Activated CD4-positive, alpha-beta T cell treated with anti-CD3 and anti-CD28 coated beads, Interleukin-2, amount 10 ng/mL, durations not matched to agents 24 days and 14 days (primary cell): Measurements from ENCODE around the gene SLC6A7. TPM values are rescaled to one million over a fixed set of nuclear protein-coding genes. Genes with fewer than 3 reads are reported as not detected.

Experiments used
- DNase-seq: peaks from one replicate; pipeline ENCODE4 v3.0.0; 2022
- H3K27ac Mint-ChIP-seq: one replicate; pipeline ENCODE4 v1.8.0; 2022; ENCODE audit warnings: mild to moderate bottlenecking, mixed read lengths
- H3K27me3 Mint-ChIP-seq: one replicate; pipeline ENCODE4 v1.8.0; 2022; ENCODE audit warnings: mixed read lengths
- H3K36me3 Mint-ChIP-seq: one replicate; pipeline ENCODE4 v1.8.0; 2022; ENCODE audit warnings: low read depth, mild to moderate bottlenecking, mixed read lengths
- H3K4me1 Mint-ChIP-seq: one replicate; pipeline ENCODE4 v1.8.0; 2021; ENCODE audit warnings: mixed read lengths
- H3K4me3 Mint-ChIP-seq: one replicate; pipeline ENCODE4 v1.8.0; 2022; ENCODE audit warnings: mild to moderate bottlenecking, moderate library complexity, mixed read lengths
- H3K9me3 Mint-ChIP-seq: one replicate; pipeline ENCODE4 v1.8.0; 2021; ENCODE audit warnings: mixed read lengths
- intact Hi-C: fragments of 100-400 bp; cut with micrococcal nuclease; formaldehyde crosslinking; loops from one replicate; pipeline ENCODE4 v1.15.1; 2023
- total RNA-seq: library from RNA; stranded (reverse); gene quantifications from 2 replicates; pipeline ENCODE4 v1.2.3, GENCODE V29; 2022

SLC6A7 gene
- total RNA-seq, 1 donor from 2014 or later = not detected

DNA sequence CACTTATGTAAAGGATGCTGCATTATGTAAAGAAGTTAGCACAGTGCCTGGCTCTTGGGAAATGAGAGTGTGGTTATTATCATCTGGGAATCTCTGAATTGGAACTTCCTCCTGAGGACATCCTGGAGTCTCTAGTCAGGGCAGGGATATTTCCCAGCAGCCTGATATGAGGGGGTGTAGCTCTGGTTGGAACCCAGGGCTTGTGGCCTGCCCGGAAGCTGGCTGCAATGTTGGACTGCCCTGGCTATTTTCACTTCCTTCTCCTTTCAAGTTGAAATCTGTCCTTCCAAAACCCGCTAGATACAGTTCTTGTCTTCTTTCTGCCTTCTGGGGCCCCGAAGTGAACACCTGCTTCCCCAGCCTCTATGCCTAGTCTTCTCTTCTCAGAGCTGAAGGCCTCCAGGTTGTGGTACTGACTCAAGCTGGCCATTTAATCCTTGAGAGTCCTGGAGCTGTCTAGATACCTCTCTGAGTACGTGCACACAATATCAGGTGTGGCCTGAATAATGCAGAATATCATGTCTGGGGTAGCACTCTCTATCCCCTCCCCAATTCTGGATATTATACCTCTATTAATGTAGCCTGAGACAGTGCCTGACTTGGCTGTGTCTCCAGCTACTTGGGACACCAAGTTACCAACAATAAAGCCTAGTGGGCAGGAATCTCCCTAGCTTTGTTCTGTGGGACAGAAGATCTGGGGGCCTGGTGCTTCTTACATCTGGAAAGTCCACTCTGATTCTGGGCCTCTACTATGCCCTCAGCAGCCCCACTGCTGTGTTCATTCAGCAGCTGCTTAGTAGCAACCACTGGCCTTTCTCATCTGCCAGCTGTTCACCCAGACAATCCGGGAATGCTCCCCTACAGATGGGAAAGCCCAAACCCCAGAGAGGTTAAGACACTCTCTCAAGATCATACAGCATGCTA, 45.0 kb downstream of the SLC6A7 start:
- no peak overlapping the region for H3K4me3 Mint-ChIP-seq
- H3K36me3 Mint-ChIP-seq = no peaks in the 10 kb centered on the region
- DNase-seq = no peak
- no peaks in the 10 kb centered on the region for H3K27me3 Mint-ChIP-seq
- no peaks in the 10 kb centered on the region for H3K4me1 Mint-ChIP-seq
- intact Hi-C loops = no loop called here
- no peak overlapping the region for H3K27ac Mint-ChIP-seq
- H3K9me3 Mint-ChIP-seq = no peaks in the 10 kb centered on the region

DNA sequence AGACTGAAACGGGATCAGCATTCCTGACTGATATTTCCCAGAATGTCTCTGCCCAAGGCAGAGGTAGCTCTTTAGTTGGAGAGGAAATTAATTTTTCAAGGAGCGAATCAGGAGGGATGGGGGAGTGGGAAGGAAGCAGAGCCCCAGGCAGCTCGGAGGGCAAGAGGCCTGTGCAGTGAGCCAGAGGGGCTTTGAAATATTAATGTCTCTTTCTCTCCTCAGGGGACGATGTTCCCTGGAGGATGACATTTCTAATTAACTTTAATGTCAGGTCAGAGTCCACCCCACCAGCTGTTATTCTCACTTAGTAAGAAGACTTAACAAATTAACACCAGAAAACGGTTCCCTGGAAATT, 45.6 kb downstream of the SLC6A7 start:
- Mint-ChIP-seq H3K4me1 (no peaks in the 10 kb centered on the region), H3K9me3 (no peaks in the 10 kb centered on the region), H3K27me3 (no peaks in the 10 kb centered on the region), H3K4me3 (no peak overlapping the region), H3K36me3 (no peaks in the 10 kb centered on the region), H3K27ac (no peak overlapping the region)
- no peak for DNase-seq
- intact Hi-C loops = no loop called here

DNA sequence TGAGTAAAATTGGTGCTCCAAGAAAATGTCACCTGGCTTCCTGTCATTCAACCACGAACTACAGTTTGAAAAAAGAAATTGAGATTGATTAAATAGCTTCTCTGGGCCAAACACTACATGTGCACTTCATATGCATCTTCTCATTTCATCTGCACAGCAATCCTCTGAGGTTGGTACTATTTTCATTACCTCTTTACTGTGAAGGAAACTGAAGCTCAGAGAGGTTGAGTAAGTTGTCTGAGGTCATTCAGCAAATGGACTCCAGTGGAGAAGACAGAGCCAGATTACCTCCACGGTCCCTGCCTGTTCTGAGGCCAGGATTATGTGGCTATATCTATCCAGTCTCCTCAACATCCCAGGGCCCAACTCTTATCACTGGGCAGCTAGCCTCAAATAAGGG, 46.5 kb downstream of the SLC6A7 start:
- DNase-seq = no peak
- H3K4me3 Mint-ChIP-seq = no peak overlapping the region
- H3K36me3 Mint-ChIP-seq = no peaks in the 10 kb centered on the region

DNA sequence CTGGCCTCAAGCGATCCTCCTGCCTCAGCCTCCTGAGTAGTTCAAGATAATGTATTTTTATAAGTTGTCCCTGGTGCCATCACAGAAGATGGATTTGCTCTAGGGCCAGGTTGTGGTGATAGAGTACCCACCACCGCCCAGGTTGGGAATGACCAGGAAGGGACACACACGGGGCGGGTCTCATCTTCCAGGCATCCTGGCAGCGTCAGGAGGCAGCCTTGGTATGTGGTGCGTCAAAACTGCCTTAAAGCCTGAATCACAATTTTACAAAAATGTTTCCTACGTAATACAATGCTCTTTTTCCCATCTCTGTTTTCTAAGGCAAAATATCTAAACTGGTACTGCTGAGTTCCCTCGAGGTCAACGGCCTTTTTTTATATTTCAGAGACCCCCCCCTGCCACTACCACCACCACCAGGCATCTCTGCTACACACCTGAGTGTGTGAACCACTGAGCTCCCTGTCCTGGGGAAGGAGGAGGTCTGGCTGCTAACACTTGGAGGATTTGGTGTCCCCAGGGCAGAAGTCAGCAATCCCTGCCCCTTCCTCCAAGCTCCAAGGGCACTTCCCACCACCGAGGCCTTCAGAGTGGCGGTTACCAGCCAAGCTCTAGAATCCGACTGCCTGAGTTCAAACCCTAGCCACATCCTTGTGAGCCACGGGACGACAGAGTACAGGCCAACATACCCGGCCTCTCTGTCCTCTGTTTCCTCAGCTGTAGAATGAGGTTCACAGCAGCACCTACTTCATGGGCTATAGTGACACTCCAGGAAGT, 47.3 kb downstream of the SLC6A7 start:
- H3K4me1 Mint-ChIP-seq = no peaks in the 10 kb centered on the region
- H3K4me3 Mint-ChIP-seq = no peak overlapping the region
- H3K36me3 Mint-ChIP-seq = no peaks in the 10 kb centered on the region
- no peak for DNase-seq
- intact Hi-C loops = no loop called here
- H3K27ac Mint-ChIP-seq = no peak overlapping the region
- no peaks in the 10 kb centered on the region for H3K9me3 Mint-ChIP-seq
- H3K27me3 Mint-ChIP-seq = no peaks in the 10 kb centered on the region

More for the DNA sequence above, 46.5 kb downstream of the SLC6A7 start:
- intact Hi-C loops = no loop called here
- H3K27me3 Mint-ChIP-seq = no peaks in the 10 kb centered on the region
- no peak overlapping the region for H3K27ac Mint-ChIP-seq
- H3K4me1 Mint-ChIP-seq = no peaks in the 10 kb centered on the region
- no peaks in the 10 kb centered on the region for H3K9me3 Mint-ChIP-seq

DNA sequence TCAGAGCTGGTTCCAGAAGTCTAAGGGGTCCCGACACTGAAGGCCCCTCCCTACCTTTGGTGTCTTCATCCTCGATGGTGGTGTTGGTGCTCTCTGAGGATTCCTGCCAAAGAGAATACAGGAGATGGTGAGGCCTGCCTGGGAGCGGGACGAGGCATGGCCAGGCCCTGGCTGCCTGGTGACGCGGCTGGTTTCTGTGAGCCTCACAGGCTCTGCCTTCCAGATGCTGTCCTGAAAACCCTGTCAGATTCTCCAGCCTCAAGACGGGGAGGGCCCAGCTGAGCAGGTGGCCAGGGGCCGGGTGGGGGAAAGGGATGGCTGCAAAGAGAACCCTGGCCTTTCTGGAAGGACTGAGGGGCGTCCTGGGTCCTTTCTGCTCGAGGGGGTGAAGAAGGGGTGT, 48.8 kb downstream of the SLC6A7 start:
- Mint-ChIP-seq H3K4me1 (no peaks in the 10 kb centered on the region), H3K36me3 (no peaks in the 10 kb centered on the region), H3K27me3 (no peaks in the 10 kb centered on the region), H3K4me3 (no peak overlapping the region), H3K27ac (no peak overlapping the region), H3K9me3 (no peaks in the 10 kb centered on the region)
- no peak for DNase-seq
- intact Hi-C loops = no loop called here

DNA sequence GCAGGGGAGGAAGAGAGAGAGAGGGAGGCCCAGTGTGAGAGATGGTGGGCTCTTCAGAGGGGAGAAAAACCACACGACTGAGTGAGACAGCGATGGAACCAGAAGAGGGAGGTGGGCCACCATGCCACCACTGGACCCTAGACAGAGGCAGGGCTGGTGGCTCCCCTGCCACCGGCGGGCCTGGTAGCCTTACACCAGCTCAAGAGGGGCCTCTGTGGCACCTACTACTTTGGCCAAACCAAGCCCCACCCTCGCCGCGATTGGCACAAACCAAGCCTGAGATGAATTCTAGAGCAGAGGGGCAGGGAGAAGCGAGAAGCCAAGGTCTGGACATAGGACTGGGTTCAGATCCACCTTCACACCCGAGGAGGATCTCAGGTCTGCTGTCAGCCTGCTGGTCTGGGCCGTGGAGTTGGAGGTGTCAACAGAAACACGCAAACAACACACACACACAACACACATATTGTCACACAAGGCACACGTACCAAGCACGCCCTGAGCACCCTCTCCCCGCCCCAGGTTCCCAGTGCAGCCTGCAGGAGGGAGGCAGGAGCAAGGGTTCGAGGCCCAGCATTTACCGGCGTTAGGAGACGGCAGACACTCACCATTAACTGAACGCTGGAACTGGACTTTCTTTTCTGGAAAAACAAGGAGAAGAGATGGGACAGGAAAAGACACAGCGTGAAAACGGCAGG, 49.4 kb downstream of the SLC6A7 start:
- Mint-ChIP-seq H3K4me1 (no peaks in the 10 kb centered on the region), H3K27ac (no peak overlapping the region), H3K9me3 (no peaks in the 10 kb centered on the region), H3K4me3 (no peak overlapping the region), H3K27me3 (no peaks in the 10 kb centered on the region), H3K36me3 (no peaks in the 10 kb centered on the region)
- intact Hi-C loops = no loop called here
- DNase-seq = no peak

DNA sequence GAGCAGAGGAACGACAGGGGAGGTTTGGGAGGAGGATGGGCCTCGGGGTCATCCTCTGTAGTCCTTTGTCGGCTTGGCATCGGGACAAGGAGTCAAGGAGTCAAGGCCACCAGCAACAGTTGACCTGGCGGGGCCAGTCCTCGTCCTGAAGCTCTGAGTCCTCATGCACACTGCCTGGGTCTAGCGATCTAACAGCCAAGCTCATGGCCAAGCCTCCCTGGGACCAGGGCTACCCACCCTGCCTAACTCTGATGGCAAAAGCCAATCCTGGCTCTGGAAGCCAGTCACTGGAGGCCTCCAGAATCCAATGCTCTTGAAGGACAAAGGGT, 49.9 kb downstream of the SLC6A7 start:
- Mint-ChIP-seq H3K27ac (no peak overlapping the region), H3K36me3 (no peaks in the 10 kb centered on the region), H3K4me1 (no peaks in the 10 kb centered on the region), H3K9me3 (no peaks in the 10 kb centered on the region), H3K27me3 (no peaks in the 10 kb centered on the region), H3K4me3 (no peak overlapping the region)
- DNase-seq = no peak
- intact Hi-C loops = no loop called here

DNA sequence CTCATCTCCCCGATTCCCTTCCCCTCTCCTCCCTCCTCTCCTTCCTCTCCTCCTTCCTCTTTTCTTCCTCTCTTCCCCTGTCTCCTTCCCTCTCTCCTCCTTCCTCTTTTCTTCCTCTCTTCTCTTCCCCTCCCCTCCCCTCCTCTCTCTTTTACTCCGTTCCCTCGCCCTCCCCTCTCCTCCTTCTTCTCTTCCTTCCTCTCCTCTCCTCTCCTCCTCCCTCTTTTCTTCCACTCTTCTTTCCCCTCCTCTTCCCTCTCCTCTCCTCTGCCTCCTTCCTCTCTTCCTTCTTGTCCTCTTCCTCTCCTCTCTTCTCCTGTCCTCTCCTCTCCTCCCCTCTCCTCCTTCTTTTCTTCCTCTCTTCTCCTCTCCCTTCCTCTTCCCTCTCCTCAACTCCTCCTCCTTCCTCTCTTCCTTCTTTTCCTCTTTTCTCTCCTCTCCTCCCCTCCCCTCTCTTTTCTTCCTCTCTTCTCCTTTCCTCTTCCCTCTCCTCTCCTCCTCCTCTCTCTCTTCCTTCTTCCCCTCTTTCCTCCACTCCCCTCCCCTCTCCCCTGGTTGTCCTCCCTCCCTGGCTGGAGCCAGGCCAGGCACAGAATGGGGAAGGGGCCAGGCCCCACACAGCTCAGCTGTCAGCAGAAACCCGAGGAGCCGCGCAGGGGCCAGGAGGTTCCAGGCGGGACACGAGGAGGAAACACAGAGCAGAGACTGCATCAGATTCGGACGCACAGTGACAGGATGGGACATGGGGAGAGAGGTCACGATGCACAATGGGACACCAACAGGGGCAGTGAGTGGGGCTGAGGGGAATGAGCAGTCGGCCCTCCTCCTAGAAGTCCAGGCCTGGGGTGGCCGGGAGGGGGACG, 51.7 kb downstream of the SLC6A7 start:
- Mint-ChIP-seq H3K36me3 (no peaks in the 10 kb centered on the region), H3K4me3 (no peak overlapping the region), H3K27ac (no peak overlapping the region), H3K27me3 (no peaks in the 10 kb centered on the region), H3K4me1 (no peaks in the 10 kb centered on the region), H3K9me3 (no peaks in the 10 kb centered on the region)
- intact Hi-C loops = no loop called here
- no peak for DNase-seq

DNA sequence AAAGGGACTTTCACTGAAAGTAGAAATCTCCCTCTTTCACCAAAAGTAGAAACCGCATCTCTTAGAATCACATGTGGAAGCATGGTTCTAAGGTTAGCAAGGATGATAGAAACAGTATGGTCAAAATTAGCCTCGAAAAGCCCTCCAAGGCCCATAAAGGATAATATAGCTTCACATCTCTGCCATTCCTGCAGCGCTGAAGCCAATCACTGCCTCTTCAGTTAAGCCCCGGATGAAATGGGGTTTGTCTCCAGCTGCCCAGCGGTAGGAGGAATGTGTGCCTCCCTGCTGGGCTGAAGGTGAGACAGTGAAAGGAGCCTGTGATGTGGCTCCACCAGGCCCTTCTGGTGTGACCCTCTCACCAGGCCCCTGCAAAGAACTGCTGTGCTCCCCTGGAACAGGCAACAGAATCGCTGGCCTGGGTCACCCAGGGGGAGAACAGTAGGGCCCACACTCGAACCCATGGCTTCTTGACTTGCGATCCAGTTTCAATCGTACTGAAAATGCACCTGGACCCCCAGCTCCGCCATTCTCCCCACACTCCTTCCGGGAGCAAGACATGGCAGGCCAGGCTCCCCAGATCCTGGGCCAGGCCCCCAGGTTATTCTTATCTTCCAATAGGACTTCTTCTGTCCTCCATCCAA, 52.5 kb downstream of the SLC6A7 start:
- no peaks in the 10 kb centered on the region for H3K36me3 Mint-ChIP-seq

DNA sequence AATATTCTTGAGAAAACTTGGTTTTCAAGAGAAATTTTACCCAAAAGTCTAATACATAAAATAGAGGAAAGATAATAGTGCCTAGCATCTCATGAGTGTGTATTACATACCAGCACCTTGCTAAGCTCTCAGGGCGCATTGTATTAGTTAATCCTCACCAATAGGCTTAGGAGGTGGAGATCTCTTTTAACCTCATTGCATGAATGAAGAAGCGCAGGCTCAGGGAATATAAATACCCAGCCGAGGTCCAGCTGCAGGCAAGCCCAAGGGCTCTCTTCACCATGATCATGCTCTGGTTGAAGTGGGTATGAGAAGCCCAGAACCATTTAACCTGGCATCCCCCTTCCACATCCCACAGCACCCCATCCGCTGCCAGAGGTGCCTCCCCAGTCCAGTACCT, 53.7 kb downstream of the SLC6A7 start:
- H3K36me3 Mint-ChIP-seq = no peaks in the 10 kb centered on the region
- H3K27me3 Mint-ChIP-seq = no peaks in the 10 kb centered on the region
- intact Hi-C loops = no loop called here

More for the DNA sequence above, 52.5 kb downstream of the SLC6A7 start:
- intact Hi-C loops = no loop called here
- Mint-ChIP-seq H3K4me3 (no peak overlapping the region), H3K27me3 (no peaks in the 10 kb centered on the region), H3K4me1 (no peaks in the 10 kb centered on the region), H3K27ac (no peak overlapping the region), H3K9me3 (no peaks in the 10 kb centered on the region)
- no peak for DNase-seq

DNA sequence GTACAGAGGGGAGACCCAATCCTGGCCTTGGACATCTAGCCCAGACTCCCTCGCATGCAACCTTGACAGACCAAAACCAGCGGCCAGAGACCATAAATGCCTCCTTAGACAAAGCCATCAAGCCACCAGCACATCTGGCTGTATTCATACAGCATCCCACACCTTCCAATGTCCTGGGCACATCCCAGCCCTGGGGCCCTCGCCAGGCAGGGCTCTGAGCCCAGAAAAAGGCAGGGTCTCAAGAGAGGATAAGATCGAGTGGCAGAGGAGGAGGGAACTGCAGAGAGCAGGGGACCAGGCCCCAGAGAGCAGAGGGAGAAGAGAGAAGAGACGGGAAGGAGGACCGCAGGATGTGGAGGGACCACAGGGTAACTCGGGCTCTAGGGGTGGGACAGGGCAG, 54.3 kb downstream of the SLC6A7 start:
- H3K27ac Mint-ChIP-seq = no peak overlapping the region
- intact Hi-C loops = no loop called here
- no peak overlapping the region for H3K4me3 Mint-ChIP-seq
- DNase-seq = no peak
- no peaks in the 10 kb centered on the region for H3K27me3 Mint-ChIP-seq
- H3K36me3 Mint-ChIP-seq = no peaks in the 10 kb centered on the region
- no peaks in the 10 kb centered on the region for H3K9me3 Mint-ChIP-seq
- H3K4me1 Mint-ChIP-seq = no peaks in the 10 kb centered on the region

More for the DNA sequence above, 53.7 kb downstream of the SLC6A7 start:
- Mint-ChIP-seq H3K27ac (no peak overlapping the region), H3K4me3 (no peak overlapping the region), H3K9me3 (no peaks in the 10 kb centered on the region), H3K4me1 (no peaks in the 10 kb centered on the region)
- DNase-seq = no peak

DNA sequence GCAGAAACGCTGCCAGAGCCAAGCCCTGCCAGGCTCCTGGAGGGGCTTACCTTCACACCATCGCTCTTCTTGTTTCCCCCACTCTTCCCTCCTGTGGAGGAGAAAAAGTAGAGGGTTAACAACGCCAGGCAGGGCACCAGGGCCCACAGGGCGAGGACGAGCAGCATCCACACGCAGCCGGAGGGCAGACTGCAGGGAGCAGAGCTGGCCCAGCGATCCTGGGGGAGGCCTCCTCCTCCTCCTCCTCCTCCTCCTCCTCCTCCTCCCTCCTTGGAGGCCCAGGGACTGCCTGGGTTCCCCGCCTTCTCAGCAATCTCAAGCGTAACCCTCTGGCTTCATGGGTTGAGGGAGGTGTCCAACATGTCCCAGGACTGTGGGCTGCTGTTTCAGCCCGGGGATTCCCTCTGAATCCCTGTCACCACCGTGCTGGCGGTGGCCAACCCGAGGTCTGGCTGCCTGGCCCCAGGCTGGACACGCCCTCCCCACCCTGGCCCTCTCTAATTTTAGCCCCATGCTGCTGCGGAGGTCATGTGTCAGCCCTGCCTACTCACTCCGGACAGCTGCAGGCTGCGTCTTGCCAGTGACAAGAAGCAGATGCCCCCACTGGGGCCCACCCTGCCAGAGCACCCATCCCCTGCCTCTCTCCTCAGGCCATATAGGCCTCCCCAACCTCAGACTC, 55.4 kb downstream of the SLC6A7 start:
- Mint-ChIP-seq H3K4me3 (no peak overlapping the region), H3K4me1 (no peaks in the 10 kb centered on the region), H3K9me3 (no peaks in the 10 kb centered on the region), H3K27me3 (no peaks in the 10 kb centered on the region), H3K27ac (no peak overlapping the region), H3K36me3 (no peaks in the 10 kb centered on the region)
- DNase-seq = no peak
- intact Hi-C loops = no loop called here

DNA sequence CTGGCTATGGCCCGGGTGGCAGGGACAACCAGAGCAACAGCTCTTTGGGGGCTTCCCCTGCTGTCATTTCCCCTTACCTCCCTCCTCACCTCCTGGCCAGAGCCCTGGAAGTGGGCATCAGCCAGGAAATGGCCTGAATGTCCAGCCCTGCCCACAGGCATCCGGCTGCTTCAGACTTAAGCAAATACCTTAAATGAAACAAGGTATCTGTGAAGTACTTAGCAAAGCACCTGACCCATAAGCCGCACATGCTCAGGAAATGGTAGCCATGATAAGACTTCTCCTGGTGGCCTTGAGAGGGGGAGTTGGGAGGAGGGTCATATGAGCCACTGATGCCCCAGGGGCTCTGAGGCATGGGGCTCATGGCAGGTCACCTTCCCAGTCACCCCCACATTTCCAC, 55.9 kb downstream of the SLC6A7 start:
- no peaks in the 10 kb centered on the region for H3K27me3 Mint-ChIP-seq
- DNase-seq = no peak
- H3K9me3 Mint-ChIP-seq = no peaks in the 10 kb centered on the region
- H3K4me1 Mint-ChIP-seq = no peaks in the 10 kb centered on the region
- no peak overlapping the region for H3K27ac Mint-ChIP-seq
- H3K4me3 Mint-ChIP-seq = no peak overlapping the region
- intact Hi-C loops = no loop called here
- H3K36me3 Mint-ChIP-seq = no peaks in the 10 kb centered on the region
